ENCODE data around the gene CHST5.

CHST5 gene

GRCh38 chr16:75486676-75487313 is 49.1 kb downstream of the CHST5 start:
- Mint-ChIP-seq H3K4me3 (no peak overlapping the region), H3K27me3 (ENCODE audit: low read depth) (peaks cover 8% of the 10 kb centered on the region), H3K27ac (no peak overlapping the region), H3K9me3 (no peaks in the 10 kb centered on the region), H3K4me1 (peaks cover 12% of the 10 kb centered on the region), H3K36me3 (ENCODE audit: low read depth) (no peaks in the 10 kb centered on the region)
- TF ChIP-seq CTCF (IDR thresholded peaks at IDR 0.05; ENCODE audit: unreplicated experiment in 3 of 3), result no peak

- Mint-ChIP-seq H3K4me1 (peaks cover 12% of the 10 kb centered on the region), H3K9me3 (no peaks in the 10 kb centered on the region), H3K36me3 (ENCODE audit: low read depth) (no peaks in the 10 kb centered on the region), H3K27ac (no peak overlapping the region), H3K4me3 (no peak overlapping the region), H3K27me3 (ENCODE audit: low read depth) (peaks cover 10% of the 10 kb centered on the region)
- no peak for TF ChIP-seq CTCF (IDR thresholded peaks at IDR 0.05; ENCODE audit: unreplicated experiment in 3 of 3)
Measured at GRCh38 chr16:75486014-75486675, 49.8 kb downstream of the CHST5 start.

GRCh38 chr16:75485230-75486013 is 50.5 kb downstream of the CHST5 start:
- Mint-ChIP-seq H3K4me1 (peaks cover 12% of the 10 kb centered on the region), H3K27me3 (ENCODE audit: low read depth) (peaks cover 10% of the 10 kb centered on the region), H3K27ac (no peak overlapping the region), H3K9me3 (no peaks in the 10 kb centered on the region), H3K36me3 (ENCODE audit: low read depth) (no peaks in the 10 kb centered on the region), H3K4me3 (no peak overlapping the region)
- TF ChIP-seq CTCF (IDR thresholded peaks at IDR 0.05; ENCODE audit: unreplicated experiment in 3 of 3), result no peak

GRCh38 chr16:75483222-75483621 is 52.7 kb downstream of the CHST5 start:
- no peak overlapping the region for H3K27ac Mint-ChIP-seq
- peaks cover 12% of the 10 kb centered on the region for H3K4me1 Mint-ChIP-seq
- TF ChIP-seq CTCF (IDR thresholded peaks at IDR 0.05; ENCODE audit: unreplicated experiment in 3 of 3), result no peak
- no peaks in the 10 kb centered on the region for H3K36me3 Mint-ChIP-seq (ENCODE audit: low read depth)
- H3K9me3 Mint-ChIP-seq, result no peaks in the 10 kb centered on the region
- H3K27me3 Mint-ChIP-seq (ENCODE audit: low read depth), result peaks cover 7% of the 10 kb centered on the region
- H3K4me3 Mint-ChIP-seq, result no peak overlapping the region

- H3K9me3 Mint-ChIP-seq, result no peaks in the 10 kb centered on the region
- H3K27me3 Mint-ChIP-seq (ENCODE audit: low read depth), result peaks cover 6% of the 10 kb centered on the region
- H3K36me3 Mint-ChIP-seq (ENCODE audit: low read depth), result no peaks in the 10 kb centered on the region
- H3K4me1 Mint-ChIP-seq, result peaks cover 12% of the 10 kb centered on the region
- TF ChIP-seq CTCF (IDR thresholded peaks at IDR 0.05; ENCODE audit: unreplicated experiment in 3 of 3), result no peak
- no peak overlapping the region for H3K4me3 Mint-ChIP-seq
- no peak overlapping the region for H3K27ac Mint-ChIP-seq
Measured at GRCh38 chr16:75482434-75483205, 53.3 kb downstream of the CHST5 start.

Measured in nephron (organoid).